Measurements from ENCODE around the gene AQP1.

AQP1 gene

DNA sequence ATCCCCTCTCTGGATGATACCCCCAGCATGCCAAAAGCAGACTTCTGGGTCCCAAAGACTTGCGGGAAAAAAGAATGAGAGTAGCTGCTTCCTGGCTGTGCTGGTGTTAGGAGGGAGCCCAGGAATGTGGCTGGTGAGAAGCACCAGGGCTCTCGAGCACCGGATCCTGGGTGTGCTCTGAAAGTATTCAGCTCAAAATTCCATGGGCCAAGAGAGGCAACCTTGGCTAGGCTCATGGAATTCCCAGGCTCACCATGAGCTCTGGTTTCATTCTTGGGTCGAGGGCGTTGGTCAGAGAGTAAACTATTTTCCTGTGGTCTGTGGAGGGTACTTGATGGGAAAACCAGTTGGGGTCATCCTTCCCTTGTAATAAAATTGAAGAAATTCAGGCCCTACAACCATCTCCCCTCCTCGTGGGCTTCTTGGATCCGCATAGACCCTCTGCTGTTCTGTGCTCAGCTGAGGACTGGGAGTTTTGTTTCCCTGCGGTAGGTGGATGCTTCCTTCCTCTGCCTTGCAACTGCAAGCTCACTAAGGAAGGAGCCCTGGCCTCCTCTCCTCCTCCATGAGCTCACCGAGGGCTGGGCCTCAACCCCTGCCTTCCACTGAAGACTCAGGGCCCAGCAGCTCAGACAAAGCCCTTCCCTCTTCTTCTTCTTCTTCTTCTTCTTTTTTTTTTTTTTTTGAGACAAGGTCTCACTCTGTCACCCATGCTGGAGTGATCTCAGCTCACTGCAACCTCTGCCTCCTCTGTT, 34.5 kb upstream of the AQP1 start:
- DNase-seq (ENCODE audit: low spot score in 2 of 2) = no peak
- H3K27me3 Mint-ChIP-seq = peaks cover 2% of the 10 kb centered on the region
- H3K4me3 Mint-ChIP-seq = no peak overlapping the region
- no peaks in the 10 kb centered on the region for H3K9me3 Mint-ChIP-seq
- H3K36me3 Mint-ChIP-seq = no peaks in the 10 kb centered on the region
- no peaks in the 10 kb centered on the region for H3K4me1 Mint-ChIP-seq
- no peak overlapping the region for H3K27ac Mint-ChIP-seq
- no peak for ATAC-seq (ENCODE audit: low read depth)

DNA sequence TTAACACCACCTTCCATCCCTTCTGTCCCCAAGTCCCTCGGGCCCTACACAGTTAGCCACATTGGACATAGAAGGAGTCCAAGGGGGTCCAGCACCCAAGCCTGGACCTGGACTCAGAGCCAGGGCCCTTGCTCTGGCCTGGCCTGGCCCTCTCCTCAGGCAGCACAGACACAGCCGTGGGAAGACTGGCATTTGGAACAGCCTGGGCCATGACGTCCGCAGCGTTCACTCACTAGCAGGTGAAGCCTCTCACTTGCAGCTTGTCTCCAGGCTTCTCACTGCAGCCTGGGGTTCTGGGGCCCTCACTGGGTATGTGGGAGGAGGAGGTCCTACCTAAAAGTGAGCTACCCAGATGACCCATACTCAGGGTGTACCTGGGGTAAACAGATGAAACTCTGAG, 33.7 kb upstream of the AQP1 start:
- ATAC-seq (ENCODE audit: low read depth) (no peak), DNase-seq (ENCODE audit: low spot score in 2 of 2) (no peak)
- Mint-ChIP-seq H3K4me3 (no peak overlapping the region), H3K27ac (no peak overlapping the region), H3K27me3 (peaks cover 2% of the 10 kb centered on the region), H3K36me3 (no peaks in the 10 kb centered on the region), H3K9me3 (no peaks in the 10 kb centered on the region), H3K4me1 (no peaks in the 10 kb centered on the region)

- Mint-ChIP-seq H3K9me3 (no peaks in the 10 kb centered on the region), H3K4me3 (no peak overlapping the region), H3K27me3 (peaks cover 2% of the 10 kb centered on the region), H3K4me1 (no peaks in the 10 kb centered on the region), H3K27ac (no peak overlapping the region), H3K36me3 (no peaks in the 10 kb centered on the region)
- DNase-seq (ENCODE audit: low spot score in 2 of 2) (no peak), ATAC-seq (ENCODE audit: low read depth) (no peak)
Measured at GRCh38 chr7:30879139-30880124, 32.2 kb upstream of the AQP1 start.

GRCh38 chr7:30880125-30880720, 31.4 kb upstream of the AQP1 start:
- no peak for ATAC-seq (ENCODE audit: low read depth)
- Mint-ChIP-seq H3K4me3 (no peak overlapping the region), H3K27me3 (peaks cover 2% of the 10 kb centered on the region), H3K27ac (no peak overlapping the region), H3K4me1 (no peaks in the 10 kb centered on the region), H3K36me3 (no peaks in the 10 kb centered on the region), H3K9me3 (no peaks in the 10 kb centered on the region)
- no peak for DNase-seq (ENCODE audit: low spot score in 2 of 2)

DNA sequence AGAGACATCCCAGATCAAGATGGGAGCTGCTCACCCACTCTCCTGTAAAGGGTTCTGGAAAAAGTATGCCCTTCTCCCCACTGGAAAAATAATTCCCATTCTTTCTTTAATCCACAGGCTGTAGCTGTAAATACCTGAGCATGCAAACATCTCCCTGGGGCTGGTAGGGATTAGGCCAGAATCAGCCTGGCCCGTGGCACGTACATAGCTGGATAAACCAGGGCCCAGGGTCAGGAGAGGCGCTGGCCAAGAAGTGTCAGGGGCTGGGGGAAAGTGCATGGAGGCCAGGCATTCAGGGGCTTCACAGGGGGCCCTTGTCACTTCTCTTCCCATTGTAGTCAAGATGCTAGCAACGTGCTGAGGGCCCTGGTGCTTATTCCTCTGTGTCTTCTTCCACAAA, 30.7 kb upstream of the AQP1 start:
- DNase-seq (ENCODE audit: low spot score in 2 of 2) (no peak), ATAC-seq (ENCODE audit: low read depth) (no peak)
- Mint-ChIP-seq H3K9me3 (no peaks in the 10 kb centered on the region), H3K4me3 (no peak overlapping the region), H3K36me3 (no peaks in the 10 kb centered on the region), H3K27me3 (peaks cover 2% of the 10 kb centered on the region), H3K27ac (no peak overlapping the region), H3K4me1 (no peaks in the 10 kb centered on the region)

GRCh38 chr7:30881448-30881847, 30.2 kb upstream of the AQP1 start:
- no peak overlapping the region for H3K27ac Mint-ChIP-seq
- H3K36me3 Mint-ChIP-seq = no peaks in the 10 kb centered on the region
- H3K27me3 Mint-ChIP-seq = peaks cover 2% of the 10 kb centered on the region
- DNase-seq (ENCODE audit: low spot score in 2 of 2) (no peak), ATAC-seq (ENCODE audit: low read depth) (no peak)
- no peaks in the 10 kb centered on the region for H3K4me1 Mint-ChIP-seq
- no peaks in the 10 kb centered on the region for H3K9me3 Mint-ChIP-seq
- no peak overlapping the region for H3K4me3 Mint-ChIP-seq

GRCh38 chr7:30884881-30885280, 26.8 kb upstream of the AQP1 start:
- no peak for ATAC-seq (ENCODE audit: low read depth)
- H3K36me3 Mint-ChIP-seq = no peaks in the 10 kb centered on the region
- H3K27me3 Mint-ChIP-seq = peaks cover 5% of the 10 kb centered on the region
- H3K4me1 Mint-ChIP-seq = no peaks in the 10 kb centered on the region
- no peaks in the 10 kb centered on the region for H3K9me3 Mint-ChIP-seq
- no peak overlapping the region for H3K27ac Mint-ChIP-seq
- no peak overlapping the region for H3K4me3 Mint-ChIP-seq
- DNase-seq (ENCODE audit: low spot score in 2 of 2) = no peak

DNA sequence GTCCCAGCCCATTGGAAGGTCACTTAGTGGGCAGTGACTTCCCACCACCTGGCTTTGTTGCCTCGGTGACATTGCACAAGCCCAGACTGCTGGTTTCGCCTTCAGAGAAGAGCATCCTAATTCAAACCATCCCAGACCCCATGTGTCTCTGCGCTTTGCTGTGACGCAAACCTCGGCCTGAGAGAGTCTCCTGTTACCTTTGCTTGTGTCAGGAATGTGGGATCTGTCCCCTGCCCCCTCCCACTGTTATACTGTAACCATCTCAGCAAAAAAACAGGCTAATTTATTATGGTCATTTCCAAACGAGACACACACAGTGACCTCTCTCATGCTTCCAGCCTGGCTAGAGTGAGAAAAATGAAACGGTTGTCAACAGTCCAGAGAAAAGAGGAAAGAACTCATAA, 25.0 kb upstream of the AQP1 start:
- ATAC-seq (ENCODE audit: low read depth) (no peak), DNase-seq (ENCODE audit: low spot score in 2 of 2) (no peak)
- Mint-ChIP-seq H3K27ac (no peak overlapping the region), H3K4me1 (no peaks in the 10 kb centered on the region), H3K36me3 (peaks cover 3% of the 10 kb centered on the region), H3K4me3 (no peak overlapping the region), H3K9me3 (peaks cover 7% of the 10 kb centered on the region), H3K27me3 (peaks cover 4% of the 10 kb centered on the region)

DNA sequence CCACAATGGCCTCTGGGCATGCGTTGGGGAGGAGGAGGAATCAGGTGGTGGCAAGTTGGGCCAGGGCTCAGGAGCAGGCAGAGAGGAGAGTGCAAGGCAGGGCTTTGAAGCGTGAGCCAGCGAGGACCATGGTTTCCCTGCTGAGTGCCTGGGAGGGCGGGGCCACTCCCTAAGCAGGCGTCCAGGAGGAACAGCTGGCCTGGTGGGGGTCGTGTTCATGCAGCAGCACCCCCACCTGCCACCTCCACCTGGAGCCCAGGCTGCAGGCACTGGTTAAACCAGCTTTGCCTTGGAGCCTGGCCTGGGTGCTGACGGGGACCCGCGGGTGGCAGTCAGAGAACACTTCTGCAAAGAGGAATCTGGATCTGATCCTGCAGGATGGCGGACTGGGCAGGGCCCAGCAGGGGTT, 24.2 kb upstream of the AQP1 start:
- no peak overlapping the region for H3K27ac Mint-ChIP-seq
- peaks cover 3% of the 10 kb centered on the region for H3K36me3 Mint-ChIP-seq
- peaks cover 7% of the 10 kb centered on the region for H3K9me3 Mint-ChIP-seq
- H3K4me1 Mint-ChIP-seq = no peaks in the 10 kb centered on the region
- peaks cover 5% of the 10 kb centered on the region for H3K27me3 Mint-ChIP-seq
- no peak overlapping the region for H3K4me3 Mint-ChIP-seq
- ATAC-seq (ENCODE audit: low read depth) (no peak), DNase-seq (ENCODE audit: low spot score in 2 of 2) (no peak)

GRCh38 chr7:30888747-30889146, 22.9 kb upstream of the AQP1 start:
- Mint-ChIP-seq H3K9me3 (peaks cover 7% of the 10 kb centered on the region), H3K4me1 (no peaks in the 10 kb centered on the region)
- DNase-seq (ENCODE audit: low spot score in 2 of 2) = no peak

GRCh38 chr7:30890226-30890625, 21.4 kb upstream of the AQP1 start:
- H3K36me3 Mint-ChIP-seq = peaks cover 3% of the 10 kb centered on the region
- H3K9me3 Mint-ChIP-seq = peaks cover 7% of the 10 kb centered on the region
- no peak for ATAC-seq (ENCODE audit: low read depth)
- no peaks in the 10 kb centered on the region for H3K4me1 Mint-ChIP-seq
- H3K4me3 Mint-ChIP-seq = no peak overlapping the region
- peaks cover 12% of the 10 kb centered on the region for H3K27me3 Mint-ChIP-seq
- H3K27ac Mint-ChIP-seq = no peak overlapping the region
- DNase-seq (ENCODE audit: low spot score in 2 of 2) = no peak

More at GRCh38 chr7:30888747-30889146, 22.9 kb upstream of the AQP1 start:
- no peak overlapping the region for H3K27ac Mint-ChIP-seq
- H3K4me3 Mint-ChIP-seq = no peak overlapping the region
- H3K27me3 Mint-ChIP-seq = peaks cover 7% of the 10 kb centered on the region
- H3K36me3 Mint-ChIP-seq = peaks cover 3% of the 10 kb centered on the region
- no peak for ATAC-seq (ENCODE audit: low read depth)

GRCh38 chr7:30893357-30893756, 18.3 kb upstream of the AQP1 start:
- ATAC-seq (ENCODE audit: low read depth) (no peak), DNase-seq (ENCODE audit: low spot score in 2 of 2) (no peak)
- Mint-ChIP-seq H3K36me3 (peaks cover 3% of the 10 kb centered on the region), H3K4me1 (no peaks in the 10 kb centered on the region), H3K4me3 (no peak overlapping the region), H3K9me3 (peaks cover 7% of the 10 kb centered on the region), H3K27ac (no peak overlapping the region), H3K27me3 (peaks cover 14% of the 10 kb centered on the region)

GRCh38 chr7:30894009-30894408, 17.6 kb upstream of the AQP1 start:
- H3K27ac Mint-ChIP-seq = no peak overlapping the region
- ATAC-seq (ENCODE audit: low read depth) (no peak), DNase-seq (ENCODE audit: low spot score in 2 of 2) (no peak)
- peaks cover 7% of the 10 kb centered on the region for H3K9me3 Mint-ChIP-seq
- no peak overlapping the region for H3K4me3 Mint-ChIP-seq
- H3K36me3 Mint-ChIP-seq = peaks cover 3% of the 10 kb centered on the region
- H3K4me1 Mint-ChIP-seq = no peaks in the 10 kb centered on the region
- peaks cover 14% of the 10 kb centered on the region for H3K27me3 Mint-ChIP-seq

All from memory B cell (primary cell).